ENCODE data around the gene ING5.
"Not testable (repeated sequence)": the region's sequence is repeated elsewhere in the genome, so short reads cannot be mapped to it uniquely, and the experiment has no call there.

Gene ING5

DNA sequence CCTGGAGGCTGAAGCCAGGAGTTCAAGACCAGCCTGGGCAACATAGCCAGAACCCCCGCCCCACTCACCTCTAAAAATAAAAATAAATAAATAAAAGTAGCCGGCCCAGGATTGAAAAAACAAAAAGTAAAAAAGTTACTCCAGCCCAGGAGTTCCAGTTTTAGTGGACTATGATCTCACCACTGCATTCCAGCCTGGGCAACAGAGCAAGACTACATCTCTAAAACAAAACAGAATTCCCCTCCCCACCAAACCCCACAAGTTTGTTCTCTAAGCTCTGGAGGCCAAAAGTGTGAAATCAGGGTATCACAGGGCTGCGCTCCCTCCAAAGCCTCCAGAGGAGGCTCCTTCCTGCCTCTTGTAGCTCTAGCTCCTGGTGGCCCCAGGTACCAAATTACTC lies 34.3 kb downstream of the ING5 start:
- in situ Hi-C loops (cut with MboI; ENCODE audit: low sequenced_read_pairs), result loop anchor here (10.0 kb wide), 1 partner anchor 139 kb away; no protein-coding TSS in a partner anchor

DNA sequence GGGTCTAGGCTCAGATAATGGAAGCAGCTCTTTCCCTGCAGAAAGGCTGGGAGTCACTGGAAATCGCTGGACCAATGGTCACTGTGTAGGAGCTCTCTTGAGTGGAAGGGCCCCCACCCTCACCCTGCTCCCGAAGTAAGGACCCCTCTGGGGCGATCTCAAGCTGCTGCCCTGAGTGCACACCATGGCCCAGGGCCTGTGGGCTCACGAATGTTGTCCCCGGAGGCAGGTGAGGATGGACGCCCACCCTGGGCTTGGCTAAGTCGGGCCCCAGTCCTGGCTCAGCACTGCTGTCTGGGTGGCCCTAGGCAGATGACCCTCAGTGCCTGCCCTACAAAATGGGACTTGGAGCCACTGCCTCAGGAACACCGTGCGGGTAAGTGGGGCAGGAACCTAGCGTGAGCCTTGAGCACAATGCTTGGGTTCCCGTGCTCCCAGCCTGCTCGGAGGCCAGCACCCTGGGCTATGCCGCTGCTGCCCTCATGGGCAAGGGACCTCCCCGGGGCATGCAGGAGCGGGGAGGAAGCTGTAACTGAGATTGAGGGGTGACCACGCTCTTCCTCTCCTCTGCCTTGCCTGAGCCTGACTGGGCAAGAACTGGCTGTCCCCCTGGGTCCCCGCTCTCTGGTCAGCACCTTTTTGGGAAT lies 36.3 kb downstream of the ING5 start:
- in situ Hi-C loops (cut with MboI; ENCODE audit: low sequenced_read_pairs), result loop anchor here (10.0 kb wide), 1 partner anchor 137 kb away; no protein-coding TSS in a partner anchor

DNA sequence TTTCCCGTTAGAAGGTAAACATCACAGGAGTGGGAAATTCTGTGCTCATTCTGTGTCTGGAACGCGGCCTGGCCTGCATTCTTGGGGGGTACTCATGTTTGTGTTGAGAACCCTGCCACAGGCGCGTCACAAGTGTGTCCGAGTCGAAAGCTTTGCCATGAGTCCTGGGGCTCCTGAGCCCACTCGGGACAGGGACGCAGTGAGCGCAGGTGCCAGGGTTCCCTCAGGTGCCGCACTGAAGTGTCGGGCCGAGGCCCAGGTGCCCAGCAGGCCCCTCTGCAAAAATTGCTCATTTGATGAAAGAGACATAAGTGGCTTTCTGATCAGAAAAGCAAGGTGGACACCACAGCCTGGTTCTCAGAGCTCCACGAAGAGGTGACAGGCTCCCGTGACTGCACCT lies 37.3 kb downstream of the ING5 start:
- in situ Hi-C loops (cut with MboI; ENCODE audit: low sequenced_read_pairs), result loop anchor here (10.0 kb wide), 1 partner anchor 136 kb away; no protein-coding TSS in a partner anchor

DNA sequence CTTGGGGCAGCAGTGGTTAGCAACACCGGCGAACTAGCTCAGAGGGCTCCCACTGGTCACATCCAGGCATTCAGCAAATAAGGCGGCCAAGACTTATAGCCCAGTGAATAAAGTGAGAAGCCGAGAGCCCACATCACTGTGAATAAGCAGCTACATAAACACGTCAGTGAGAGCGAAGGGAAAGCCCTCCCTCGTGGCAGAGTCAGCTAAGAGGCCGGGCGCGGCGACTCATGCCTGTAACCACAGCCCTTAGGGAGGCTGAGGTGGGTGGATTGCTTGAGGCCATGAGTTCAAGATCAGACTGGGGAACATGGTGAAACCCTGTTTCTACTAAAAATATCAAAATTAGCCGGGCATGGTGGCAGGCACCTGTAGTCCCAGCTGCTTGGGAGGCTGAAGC lies 37.8 kb downstream of the ING5 start:
- in situ Hi-C loops (cut with MboI; ENCODE audit: low sequenced_read_pairs), result loop anchor here (10.0 kb wide), 1 partner anchor 135 kb away; no protein-coding TSS in a partner anchor

DNA sequence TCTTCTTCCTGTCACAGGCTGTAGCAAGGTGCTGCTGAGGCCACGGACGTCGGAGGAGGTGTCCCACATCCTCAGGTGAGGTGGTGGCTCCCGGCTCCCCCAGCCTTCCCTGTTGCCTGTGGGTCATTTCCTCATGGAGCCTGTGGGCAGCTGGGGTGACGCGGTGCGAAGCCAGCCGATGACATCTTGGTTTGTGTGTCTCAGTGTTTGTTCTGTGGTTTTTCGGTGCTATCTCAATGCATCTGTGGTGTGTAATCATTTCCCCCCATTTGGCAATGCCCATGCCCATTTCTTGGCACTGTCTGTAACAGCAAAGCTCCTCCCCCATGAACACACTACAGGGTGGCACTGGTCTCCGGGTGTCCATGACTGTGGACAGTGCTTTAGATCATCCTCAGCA lies 39.2 kb downstream of the ING5 start:
- in situ Hi-C loops (cut with MboI; ENCODE audit: low sequenced_read_pairs), result no loop called here

GRCh38 chr2:241742320-241742939 lies 40.6 kb downstream of the ING5 start:
- in situ Hi-C loops (cut with MboI; ENCODE audit: low sequenced_read_pairs), result no loop called here

DNA sequence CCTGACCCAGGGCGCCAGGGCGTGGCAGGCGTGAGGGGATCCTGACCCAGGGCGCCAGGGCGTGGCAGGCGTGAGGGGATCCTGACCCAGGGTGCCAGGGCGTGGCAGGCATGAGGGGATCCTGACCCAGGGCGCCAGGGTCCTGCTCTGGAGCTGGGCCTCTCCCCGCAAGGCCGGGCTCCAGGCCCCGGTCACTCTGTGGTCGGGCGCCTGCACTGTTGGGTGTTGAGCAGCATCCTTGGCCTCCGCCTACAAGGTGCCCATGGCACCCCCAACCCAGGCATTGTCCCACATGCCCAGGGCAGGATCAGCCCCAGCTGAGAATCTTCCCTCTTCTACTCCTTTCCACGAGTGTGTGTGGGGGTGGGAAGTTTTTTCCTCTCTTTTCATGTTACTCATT lies 41.2 kb downstream of the ING5 start:
- in situ Hi-C loops (cut with MboI; ENCODE audit: low sequenced_read_pairs), result not testable (repeated sequence)

DNA sequence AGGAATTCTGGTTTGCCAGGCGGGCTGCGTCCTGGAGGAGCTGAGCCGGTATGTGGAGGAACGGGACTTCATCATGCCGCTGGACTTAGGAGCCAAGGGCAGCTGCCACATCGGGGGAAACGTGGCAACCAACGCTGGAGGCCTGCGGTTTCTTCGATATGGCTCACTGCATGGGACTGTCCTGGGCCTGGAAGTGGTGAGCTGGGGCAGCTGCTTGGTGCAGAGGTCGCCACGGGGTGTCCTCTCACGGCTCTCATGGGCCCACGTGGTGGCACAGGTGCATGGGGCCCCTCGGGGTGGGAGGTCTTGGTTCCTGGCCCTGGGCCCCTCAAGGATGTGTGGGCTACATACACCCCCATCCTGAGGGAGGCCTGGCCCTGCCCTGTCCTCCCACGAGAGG lies 41.8 kb downstream of the ING5 start:
- in situ Hi-C loops (cut with MboI; ENCODE audit: low sequenced_read_pairs), result no loop called here

- in situ Hi-C loops (cut with MboI; ENCODE audit: low sequenced_read_pairs), result no loop called here
Measured at GRCh38 chr2:241744028-241744754, 42.4 kb downstream of the ING5 start.

- in situ Hi-C loops (cut with MboI; ENCODE audit: low sequenced_read_pairs), result no loop called here
Measured at GRCh38 chr2:241745276-241745675, 43.4 kb downstream of the ING5 start.

- in situ Hi-C loops (cut with MboI; ENCODE audit: low sequenced_read_pairs), result no loop called here
Measured at GRCh38 chr2:241746084-241746483, 44.2 kb downstream of the ING5 start.

DNA sequence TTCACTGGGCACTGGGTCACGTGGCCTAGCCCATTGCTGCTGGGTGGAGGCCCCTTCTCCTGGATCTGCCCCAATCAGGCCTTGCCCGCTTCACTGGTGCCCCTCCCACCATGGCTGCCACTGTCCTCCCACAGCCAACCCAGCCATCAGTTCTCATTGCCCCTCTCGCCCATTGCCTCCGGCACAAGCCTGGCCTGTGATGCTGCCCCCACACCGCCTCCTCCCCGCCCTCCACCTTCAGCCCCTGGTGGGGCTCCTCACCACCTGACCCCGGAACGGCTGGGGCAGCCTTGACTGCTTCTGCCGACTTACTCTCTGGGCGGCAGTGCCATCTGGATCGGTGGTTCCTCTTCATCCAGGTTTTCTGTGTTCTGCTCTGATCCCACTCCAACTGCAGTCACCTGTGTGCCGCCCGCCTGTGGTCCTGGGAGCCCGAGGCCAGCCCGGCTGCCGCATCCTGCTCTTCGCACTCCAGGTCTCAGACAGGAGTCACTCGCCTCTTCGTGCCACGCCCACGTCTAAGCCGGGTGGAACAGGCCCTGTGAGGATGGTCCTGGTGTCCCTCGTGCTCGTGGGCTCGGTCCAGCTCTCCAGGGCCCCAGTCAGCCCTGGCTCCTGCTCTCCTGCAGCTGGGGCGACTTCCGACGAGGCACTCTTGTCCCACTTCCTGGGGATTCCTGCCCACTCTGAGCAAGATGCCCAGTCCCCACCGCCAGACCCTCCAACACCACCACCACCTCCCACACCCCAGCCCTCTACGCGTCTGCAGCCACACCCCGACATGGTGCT lies 46.8 kb downstream of the ING5 start:
- in situ Hi-C loops (cut with MboI; ENCODE audit: low sequenced_read_pairs), result no loop called here

GRCh38 chr2:241750076-241750840 lies 48.4 kb downstream of the ING5 start:
- in situ Hi-C loops (cut with MboI; ENCODE audit: low sequenced_read_pairs), result no loop called here

DNA sequence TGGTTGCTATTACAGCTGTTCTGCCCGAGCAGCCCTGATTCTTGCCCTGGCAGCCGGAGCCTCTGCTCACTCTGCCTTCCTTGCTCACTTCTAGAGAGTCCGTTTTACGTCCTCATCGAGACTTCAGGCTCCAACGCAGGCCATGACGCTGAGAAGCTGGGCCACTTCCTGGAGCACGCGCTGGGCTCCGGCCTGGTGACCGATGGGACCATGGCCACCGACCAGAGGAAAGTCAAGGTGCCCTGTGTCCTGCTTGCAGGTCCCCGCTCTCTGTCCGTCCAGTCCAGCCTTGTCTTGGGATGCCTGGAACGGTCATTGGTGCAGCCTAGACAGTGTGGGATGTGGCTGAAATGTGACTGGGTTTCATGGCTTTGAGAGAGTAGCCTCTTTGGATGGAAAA lies 49.3 kb downstream of the ING5 start:
- in situ Hi-C loops (cut with MboI; ENCODE audit: low sequenced_read_pairs), result no loop called here

DNA sequence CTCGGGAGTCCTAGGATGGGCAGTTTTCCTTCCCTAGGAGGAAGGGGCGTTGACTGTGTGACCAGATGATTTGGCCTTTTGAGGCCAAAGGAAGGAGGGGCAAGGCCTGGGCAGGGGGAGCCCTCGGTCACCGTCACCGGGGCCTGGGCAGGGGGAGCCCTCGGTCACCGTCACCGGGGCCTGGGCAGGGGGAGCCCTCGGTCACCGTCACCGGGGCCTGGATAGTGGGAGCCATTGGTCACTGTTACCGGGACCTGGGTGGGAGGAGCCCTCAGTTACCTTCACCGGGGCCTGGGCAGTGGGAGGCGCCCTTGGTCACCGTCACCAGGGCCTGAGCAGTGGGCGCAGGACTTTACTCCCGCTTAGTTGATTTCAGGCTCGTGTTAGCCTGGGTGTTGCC lies 49.9 kb downstream of the ING5 start:
- in situ Hi-C loops (cut with MboI; ENCODE audit: low sequenced_read_pairs), result no loop called here

DNA sequence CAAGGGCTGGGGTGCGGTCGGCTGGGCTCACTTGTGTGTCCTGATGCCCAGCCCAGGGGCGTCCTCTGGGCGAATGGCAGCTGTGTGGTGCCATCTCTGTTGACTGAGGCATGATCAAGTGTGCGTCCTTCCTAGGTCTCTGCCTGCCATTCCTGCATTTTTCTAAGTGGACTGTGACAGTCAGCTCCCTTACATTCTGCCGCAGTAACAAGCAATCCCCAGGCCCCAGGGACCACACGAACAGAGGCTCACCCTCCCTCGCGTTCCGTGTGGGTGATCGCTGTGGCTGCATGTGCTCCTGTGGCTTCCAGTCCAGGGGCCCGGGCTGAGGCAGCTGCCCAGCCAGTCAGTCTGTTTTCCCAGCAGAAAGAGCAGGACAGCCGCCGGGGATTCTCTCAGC lies 50.4 kb downstream of the ING5 start:
- in situ Hi-C loops (cut with MboI; ENCODE audit: low sequenced_read_pairs), result no loop called here

- in situ Hi-C loops (cut with MboI; ENCODE audit: low sequenced_read_pairs), result no loop called here
Measured at GRCh38 chr2:241752689-241753276, 50.9 kb downstream of the ING5 start.

- in situ Hi-C loops (cut with MboI; ENCODE audit: low sequenced_read_pairs), result no loop called here
Measured at GRCh38 chr2:241753493-241753892, 51.7 kb downstream of the ING5 start.

- in situ Hi-C loops (cut with MboI; ENCODE audit: low sequenced_read_pairs), result no loop called here
Measured at GRCh38 chr2:241754042-241754441, 52.2 kb downstream of the ING5 start.

GRCh38 chr2:241755166-241755565 lies 53.3 kb downstream of the ING5 start:
- in situ Hi-C loops (cut with MboI; ENCODE audit: low sequenced_read_pairs), result no loop called here
